Measurements from ENCODE around the gene ATXN7L1. TPM values are rescaled to one million over a fixed set of nuclear protein-coding genes. Genes with fewer than 3 reads are reported as not detected.
"Not testable (repeated sequence)": the region's sequence is repeated elsewhere in the genome, so short reads cannot be mapped to it uniquely, and the experiment has no call there.

ATXN7L1 gene
- total RNA-seq, 2 experiments from 2014 or later = 0.59 TPM; not detected in 1

DNA sequence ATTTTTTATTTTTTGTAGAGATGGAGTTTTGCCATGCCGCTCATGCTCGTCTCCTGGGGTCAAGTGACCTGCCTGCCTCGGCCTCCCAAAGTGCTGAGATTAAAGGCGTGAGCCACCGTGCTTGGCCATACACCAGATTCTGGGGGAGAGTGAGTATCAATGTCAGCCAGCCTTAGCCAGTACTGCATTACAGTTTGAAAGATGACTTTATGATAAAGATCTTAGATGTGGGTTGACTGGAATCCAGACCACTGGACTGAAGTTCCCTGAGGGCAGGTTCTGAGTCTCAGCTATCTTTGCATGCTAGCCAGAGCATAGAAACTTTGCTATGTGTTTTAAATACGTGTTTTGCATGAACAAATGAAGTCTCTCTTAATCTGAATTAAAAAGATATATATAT, 177.9 kb downstream of the ATXN7L1 start:
- H4K20me1 ChIP-seq (ENCODE audit: insufficient read depth, low read length) = no peaks in the 10 kb centered on the region
- H3K9me3 ChIP-seq (ENCODE audit: low read length) = no peaks in the 10 kb centered on the region
- H3K79me2 ChIP-seq (ENCODE audit: insufficient read depth, low read depth, low read length) = no peaks in the 10 kb centered on the region
- no peaks in the 10 kb centered on the region for H3K4me1 ChIP-seq (ENCODE audit: insufficient read depth, low read length, poor library complexity, severe bottlenecking)
- no peak overlapping the region for H3K4me2 ChIP-seq (ENCODE audit: low read length)
- H3K36me3 ChIP-seq (ENCODE audit: insufficient read depth, low read length) = no peaks in the 10 kb centered on the region
- POLR2A ChIA-PET = no interaction called here
- H3K27ac ChIP-seq (ENCODE audit: low read depth, low read length, poor library complexity, severe bottlenecking) = no peak overlapping the region
- TF ChIP-seq CTCF (conservative IDR thresholded peaks at IDR 0.05; ENCODE audit: low read length) (no peak), EZH2phosphoT487 (IDR thresholded peaks at IDR 0.05; ENCODE audit: borderline replicate concordance, low read depth, low read length) (no peak)
- no peak for DNase-seq (ENCODE audit: low spot score)
- H3K9me2 ChIP-seq (ENCODE audit: insufficient read depth, low read length) = no peaks in the 10 kb centered on the region
- no peak overlapping the region for H2AFZ ChIP-seq (ENCODE audit: low read length)
- CTCF ChIA-PET (ENCODE audit: unreplicated experiment) = no interaction called here
- no peak overlapping the region for H3K4me3 ChIP-seq (ENCODE audit: low read depth, low read length, poor library complexity, severe bottlenecking)
- no TSS peak for BruUV-seq (replicated peaks)
- intact Hi-C loops (cut with micrococcal nuclease; ENCODE audit: unreplicated experiment) = no loop called here

GRCh38 chr7:105697753-105698152, 178.6 kb downstream of the ATXN7L1 start:
- CTCF ChIA-PET (ENCODE audit: unreplicated experiment) = no interaction called here
- Histone ChIP-seq H2AFZ (ENCODE audit: low read length) (no peak overlapping the region), H3K9me3 (ENCODE audit: low read length) (no peaks in the 10 kb centered on the region), H3K9me2 (ENCODE audit: insufficient read depth, low read length) (no peaks in the 10 kb centered on the region), H3K4me2 (ENCODE audit: low read length) (no peak overlapping the region), H3K27ac (ENCODE audit: low read depth, low read length, poor library complexity, severe bottlenecking) (no peak overlapping the region), H3K4me3 (ENCODE audit: low read depth, low read length, poor library complexity, severe bottlenecking) (no peak overlapping the region), H4K20me1 (ENCODE audit: insufficient read depth, low read length) (no peaks in the 10 kb centered on the region), H3K4me1 (ENCODE audit: insufficient read depth, low read length, poor library complexity, severe bottlenecking) (no peaks in the 10 kb centered on the region), H3K36me3 (ENCODE audit: insufficient read depth, low read length) (no peaks in the 10 kb centered on the region), H3K79me2 (ENCODE audit: insufficient read depth, low read depth, low read length) (no peaks in the 10 kb centered on the region)
- DNase-seq (ENCODE audit: low spot score) = no peak
- intact Hi-C loops (cut with micrococcal nuclease; ENCODE audit: unreplicated experiment) = no loop called here
- TF ChIP-seq EZH2phosphoT487 (IDR thresholded peaks at IDR 0.05; ENCODE audit: borderline replicate concordance, low read depth, low read length) = no peak
- POLR2A ChIA-PET = no interaction called here
- no TSS peak for BruUV-seq (replicated peaks)

DNA sequence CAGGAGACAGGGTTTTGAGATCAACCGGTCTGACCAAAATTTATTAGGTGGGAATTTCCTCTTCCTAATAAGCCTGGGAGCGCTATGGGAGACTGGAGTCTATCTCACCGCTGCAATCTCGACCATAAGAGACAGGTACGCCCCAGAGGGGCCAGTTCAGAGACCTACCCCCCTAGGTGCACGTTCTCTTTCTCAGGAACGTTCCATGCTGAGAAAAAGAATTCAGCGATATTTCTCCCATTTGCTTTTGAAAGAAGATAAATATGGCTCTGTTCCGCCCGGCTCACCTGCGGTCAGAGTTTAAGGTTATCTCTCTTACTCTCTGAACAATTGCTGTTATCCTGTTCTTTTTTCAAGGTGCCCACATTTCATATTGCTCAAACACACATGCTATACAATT, 179.2 kb downstream of the ATXN7L1 start:
- BruUV-seq (replicated peaks); DNase-seq (ENCODE audit: low spot score); H2AFZ ChIP-seq (ENCODE audit: low read length); H3K36me3 ChIP-seq (ENCODE audit: insufficient read depth, low read length); H3K4me2 ChIP-seq (ENCODE audit: low read length); H3K27ac ChIP-seq (ENCODE audit: low read depth, low read length, poor library complexity, severe bottlenecking); CTCF ChIA-PET (ENCODE audit: unreplicated experiment); H3K4me3 ChIP-seq (ENCODE audit: low read depth, low read length, poor library complexity, severe bottlenecking); intact Hi-C loops (cut with micrococcal nuclease; ENCODE audit: unreplicated experiment); POLR2A ChIA-PET; H3K79me2 ChIP-seq (ENCODE audit: insufficient read depth, low read depth, low read length); H3K9me2 ChIP-seq (ENCODE audit: insufficient read depth, low read length); H4K20me1 ChIP-seq (ENCODE audit: insufficient read depth, low read length); H3K9me3 ChIP-seq (ENCODE audit: low read length); H3K4me1 ChIP-seq (ENCODE audit: insufficient read depth, low read length, poor library complexity, severe bottlenecking): not testable (repeated sequence)

GRCh38 chr7:105693576-105693975, 182.8 kb downstream of the ATXN7L1 start:
- Histone ChIP-seq H3K79me2 (ENCODE audit: insufficient read depth, low read depth, low read length) (no peaks in the 10 kb centered on the region), H2AFZ (ENCODE audit: low read length) (no peak overlapping the region), H3K4me3 (ENCODE audit: low read depth, low read length, poor library complexity, severe bottlenecking) (no peak overlapping the region), H4K20me1 (ENCODE audit: insufficient read depth, low read length) (no peaks in the 10 kb centered on the region), H3K4me2 (ENCODE audit: low read length) (no peak overlapping the region), H3K4me1 (ENCODE audit: insufficient read depth, low read length, poor library complexity, severe bottlenecking) (peaks cover 13% of the 10 kb centered on the region), H3K36me3 (ENCODE audit: insufficient read depth, low read length) (no peaks in the 10 kb centered on the region), H3K9me3 (ENCODE audit: low read length) (no peaks in the 10 kb centered on the region), H3K9me2 (ENCODE audit: insufficient read depth, low read length) (no peaks in the 10 kb centered on the region), H3K27ac (ENCODE audit: low read depth, low read length, poor library complexity, severe bottlenecking) (no peak overlapping the region)
- ChIA-PET CTCF (ENCODE audit: unreplicated experiment) (no interaction called here), POLR2A (interaction anchor here (0.7 kb wide), 1 partner anchor 64 kb away, joined by 3 read pairs; no protein-coding TSS in a partner anchor)
- TF ChIP-seq CTCF (conservative IDR thresholded peaks at IDR 0.05; ENCODE audit: low read length) = no peak
- no peak for TF ChIP-seq EZH2phosphoT487 (IDR thresholded peaks at IDR 0.05; ENCODE audit: borderline replicate concordance, low read depth, low read length)
- no peak for DNase-seq (ENCODE audit: low spot score)
- no TSS peak for BruUV-seq (replicated peaks)
- intact Hi-C loops (cut with micrococcal nuclease; ENCODE audit: unreplicated experiment) = no loop called here

Measured in OCI-LY7 (cell line).